ENCODE measurements around the gene DUSP2.
"Not testable (repeated sequence)": the region's sequence is repeated elsewhere in the genome, so short reads cannot be mapped to it uniquely, and the experiment has no call there.

DUSP2 gene

GRCh38 chr2:96146153-96146880, 1.1 kb upstream of the DUSP2 start:
- no peak for DNase-seq

- DNase-seq, result no peak
These were observed 560 bp upstream of the DUSP2 start for GRCh38 chr2:96145848-96146152.

DNA sequence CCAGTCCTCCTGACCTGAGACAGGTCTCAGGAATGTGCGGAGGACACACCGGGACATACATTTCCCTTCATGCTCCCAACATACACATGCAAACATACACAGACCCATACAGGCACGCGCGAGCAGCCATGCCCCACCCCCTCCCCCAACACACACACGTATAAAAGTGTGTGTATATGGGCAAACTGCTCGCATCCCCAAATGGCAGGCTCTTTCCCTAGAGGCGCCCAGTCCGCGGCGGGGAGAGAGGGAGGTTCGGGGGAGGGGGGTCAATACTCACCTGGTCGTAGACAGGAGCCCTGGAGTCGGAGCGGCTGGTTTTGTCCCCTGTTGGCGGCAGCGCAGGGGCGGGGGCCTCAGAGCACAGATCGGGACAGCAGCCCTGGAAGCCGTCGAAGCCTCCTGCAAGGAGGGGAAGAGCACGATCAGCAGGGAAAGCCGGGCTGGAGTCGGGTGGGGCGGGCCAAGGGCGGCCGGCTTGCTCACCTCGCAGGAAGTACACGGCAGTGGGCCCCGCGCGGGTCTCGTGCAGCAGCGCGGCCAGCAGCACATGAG, 682 bp downstream of the DUSP2 start:
- peak; percentile 75 for DNase-seq

DNA sequence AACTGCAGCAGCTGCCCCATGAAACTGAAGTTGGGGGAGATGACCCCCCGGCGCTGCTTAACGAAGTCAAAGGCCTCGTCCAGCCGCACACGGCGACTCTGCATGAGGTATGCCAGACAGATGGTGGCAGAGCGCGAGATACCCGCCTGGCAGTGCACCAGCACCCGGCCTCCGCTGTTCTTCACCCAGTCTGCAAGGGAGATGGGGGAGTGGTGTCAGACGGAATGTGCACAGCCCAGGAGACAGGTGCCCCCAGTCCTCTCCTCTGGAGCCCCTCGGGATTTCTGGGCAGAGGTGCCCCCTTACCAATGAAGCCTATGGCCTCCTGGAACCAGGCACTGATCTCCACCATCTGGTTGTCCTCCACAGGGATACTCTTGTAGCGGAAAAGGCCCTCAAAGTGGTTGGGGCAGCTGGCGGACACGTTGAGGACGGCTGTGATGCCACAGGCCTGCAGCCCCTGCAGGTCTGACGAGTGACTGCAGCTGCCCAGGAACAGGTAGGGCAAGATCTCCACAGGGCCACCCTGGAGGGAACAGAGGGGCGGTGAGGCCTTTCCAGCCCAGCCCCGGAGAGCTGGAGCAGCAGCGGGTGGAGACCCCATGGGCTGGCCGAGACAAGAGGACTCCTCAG, 1.3 kb downstream of the DUSP2 start:
- peak; percentile 66 for DNase-seq

DNA sequence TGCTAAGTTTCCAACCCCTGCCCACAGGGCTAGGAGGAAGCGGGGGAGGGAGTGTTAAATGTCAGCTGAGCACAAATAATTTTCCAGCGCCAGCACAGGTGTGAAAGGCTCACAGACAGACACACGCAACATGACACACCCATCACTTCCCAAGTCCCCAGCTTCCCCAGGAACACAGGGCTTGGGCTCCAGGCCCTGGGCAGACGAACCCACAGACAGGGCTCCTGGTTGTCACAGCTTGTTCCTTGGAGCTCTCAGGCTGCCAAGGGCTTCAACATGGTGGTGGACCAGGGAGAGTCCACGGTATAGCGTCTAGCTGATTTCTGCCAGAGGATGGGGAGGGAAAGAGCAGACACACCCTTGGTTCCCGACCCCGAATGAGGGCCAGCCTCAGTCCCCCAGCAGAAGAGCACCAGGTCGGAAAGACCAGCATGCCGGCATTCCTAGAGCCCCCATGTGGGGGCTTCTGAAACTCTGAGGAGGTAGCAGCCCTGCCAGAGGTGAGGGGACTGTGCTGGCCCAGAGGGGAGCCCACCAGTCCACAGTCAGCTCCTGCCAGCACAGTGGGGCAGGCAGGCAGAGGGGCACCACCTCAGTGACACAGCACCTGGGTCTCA, 1.9 kb downstream of the DUSP2 start:
- DNase-seq, result no peak

GRCh38 chr2:96142217-96143113, 2.8 kb downstream of the DUSP2 start:
- no peak for DNase-seq

DNA sequence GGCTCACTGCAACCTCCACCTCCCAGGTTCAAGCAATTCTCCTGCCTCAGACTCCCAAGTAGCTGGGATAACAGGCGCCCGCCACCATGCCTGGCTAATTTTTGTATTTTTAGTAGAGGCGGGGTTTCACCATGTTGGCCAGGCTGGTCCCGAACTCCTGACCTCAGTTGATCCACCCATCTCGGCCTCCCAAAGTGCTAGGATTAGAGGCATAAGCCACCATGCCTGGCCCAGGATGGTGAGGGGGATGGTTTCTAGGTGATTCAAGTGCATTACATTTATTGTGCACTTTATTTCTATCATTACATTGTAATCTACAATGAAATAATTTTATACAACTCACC, 3.6 kb downstream of the DUSP2 start:
- DNase-seq, result not testable (repeated sequence)

DNA sequence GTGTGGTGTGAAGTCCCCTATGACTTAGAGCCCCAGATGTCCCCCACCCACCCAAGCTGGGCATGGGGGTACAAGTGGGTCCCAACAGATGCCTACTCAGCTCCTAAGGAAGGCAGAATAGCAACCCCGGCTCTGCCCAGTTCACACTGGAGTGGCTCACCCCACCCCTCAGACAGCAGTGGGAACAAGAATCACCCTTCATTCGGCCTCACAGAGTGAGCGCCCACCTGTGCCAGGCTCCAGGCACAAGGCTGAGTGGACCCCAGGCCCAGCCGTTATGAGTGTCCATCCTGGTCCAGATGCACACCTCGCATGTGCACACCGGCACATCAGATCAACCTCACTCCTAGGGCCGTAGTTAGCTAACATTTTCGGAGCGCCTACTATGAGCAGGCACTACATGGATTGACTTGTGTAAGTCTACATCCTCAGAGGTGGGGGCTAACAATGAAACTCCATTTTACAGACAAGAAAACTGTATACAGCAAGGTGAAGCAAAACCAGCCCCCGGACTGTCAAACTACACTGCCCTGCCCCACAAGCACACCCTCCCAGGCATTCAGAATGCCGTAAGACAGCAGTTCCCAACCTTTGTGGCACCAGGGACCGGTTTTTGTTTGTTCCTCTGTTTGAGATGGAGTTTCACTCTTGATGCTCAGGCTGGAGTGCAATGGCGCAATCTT, 4.2 kb downstream of the DUSP2 start:
- DNase-seq, result no peak

GRCh38 chr2:96139181-96139758, 6.0 kb downstream of the DUSP2 start:
- DNase-seq, result no peak

DNA sequence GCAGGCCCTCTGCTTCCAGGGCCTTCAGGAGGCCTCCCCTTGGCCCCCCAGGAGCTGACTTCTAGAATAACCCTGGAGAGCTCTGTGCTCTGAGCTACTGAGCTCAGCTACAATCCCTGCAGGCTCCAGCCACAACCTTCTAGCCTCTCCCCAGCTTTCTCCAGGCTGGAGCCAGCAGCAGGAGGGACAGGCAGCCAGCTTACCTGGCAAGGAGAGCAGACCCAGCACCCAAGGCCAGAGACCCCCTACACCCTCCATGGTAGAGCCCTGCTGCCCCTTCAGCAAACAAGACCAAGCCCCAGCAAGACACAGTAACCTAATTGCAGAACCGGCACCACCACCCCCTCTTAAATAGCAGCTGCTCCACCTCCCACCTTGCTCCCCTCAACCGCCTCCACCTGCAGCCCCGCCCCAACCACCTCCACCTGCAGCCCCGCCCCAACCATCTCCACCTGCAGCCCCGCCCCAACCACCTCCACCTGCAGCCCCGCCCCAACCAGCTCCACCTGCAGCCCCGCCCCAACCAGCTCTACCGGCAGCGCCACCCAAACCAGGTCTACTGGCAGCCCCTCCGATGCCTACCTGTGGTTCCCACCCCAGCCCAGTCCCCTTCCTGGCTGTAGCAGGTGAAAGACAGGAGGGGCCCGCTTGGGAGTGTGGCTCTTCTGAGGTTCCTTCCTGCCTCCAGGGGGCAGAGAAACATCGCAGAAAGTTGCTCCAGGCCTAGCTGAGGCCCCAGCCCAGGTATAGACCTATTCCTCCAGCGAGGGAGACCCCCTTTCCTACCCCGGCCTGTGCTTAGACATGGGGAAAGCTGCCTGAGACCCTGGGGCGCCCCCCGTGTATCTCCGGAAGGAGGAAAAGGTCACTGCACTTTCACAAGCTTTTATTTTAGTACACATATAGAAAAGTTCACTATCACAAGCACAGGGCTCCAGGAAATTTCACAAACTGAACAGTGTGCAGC, 6.8 kb downstream of the DUSP2 start, which contains the start of gene ASTL:
ASTL (minus strand) TSS at position 324 of the 967 bp plus-strand sequence; CDS start at position 258, 66 bp downstream.
- DNase-seq, result peak; percentile 91

DNA sequence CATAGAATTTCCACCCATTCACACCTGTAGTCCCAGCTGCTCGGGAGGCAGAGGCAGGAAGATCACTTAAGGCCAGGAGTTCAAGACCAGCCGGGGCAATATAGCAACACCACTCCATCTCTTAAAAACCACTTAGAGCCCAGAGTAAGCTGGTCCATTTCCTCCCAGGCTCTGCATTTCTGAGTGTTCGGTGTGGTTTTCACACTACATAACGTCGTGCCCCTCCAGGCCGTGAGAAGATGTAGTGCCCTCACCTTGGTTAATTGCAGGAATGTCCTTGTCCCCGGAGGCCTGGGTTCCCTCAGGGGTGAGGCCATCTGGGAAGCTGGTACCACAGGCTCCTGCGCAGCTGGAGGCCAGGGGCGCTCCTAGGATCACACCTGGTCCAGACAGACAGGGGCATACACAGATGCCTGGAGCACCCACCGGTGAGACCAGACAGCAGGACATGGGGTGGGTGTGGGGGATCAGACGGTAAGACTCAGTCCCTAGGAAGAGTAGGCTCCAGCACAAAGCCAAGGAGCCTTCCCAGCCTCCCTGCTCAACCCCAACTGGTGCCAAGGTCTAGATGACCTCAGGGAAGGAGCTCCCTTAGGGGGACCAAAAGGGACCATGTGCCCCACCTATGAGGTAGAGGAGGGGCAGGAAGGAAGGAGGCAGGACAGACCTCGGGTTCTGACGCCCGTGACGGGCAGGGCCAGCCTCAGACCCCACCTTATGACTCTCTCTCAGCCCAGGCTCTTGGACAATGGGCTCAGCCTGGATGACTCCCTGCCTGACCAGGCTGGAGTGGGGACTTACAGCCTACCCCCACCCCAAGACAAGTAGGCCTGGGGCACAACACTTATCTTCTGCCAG, 7.7 kb downstream of the DUSP2 start:
- DNase-seq, result no peak

- peak; percentile 32 for DNase-seq
These were observed 9.0 kb downstream of the DUSP2 start for GRCh38 chr2:96136129-96136720.

- DNase-seq, result no peak
These were observed 9.6 kb downstream of the DUSP2 start for GRCh38 chr2:96135621-96136020.

GRCh38 chr2:96135171-96135570, 10.1 kb downstream of the DUSP2 start:
- DNase-seq, result no peak

DNA sequence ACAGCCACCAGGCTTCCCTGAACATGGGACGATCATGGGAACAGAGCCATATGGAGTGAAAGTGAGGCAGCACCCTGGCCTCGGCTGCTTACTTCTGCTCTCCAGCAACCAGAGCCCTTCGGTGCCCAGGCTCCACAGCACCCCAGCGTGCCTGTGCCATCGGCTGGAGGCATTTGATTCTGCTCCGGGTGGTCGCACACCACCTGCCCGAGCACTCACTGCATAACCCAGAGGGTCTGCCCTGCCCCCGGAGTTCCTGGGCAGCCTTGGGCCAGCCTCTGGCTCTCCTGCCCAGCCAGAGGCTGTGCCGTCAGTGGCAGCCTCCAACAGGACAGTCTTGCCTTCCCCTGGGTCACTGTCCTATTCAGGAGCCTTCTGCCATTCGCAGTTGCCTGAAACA, 10.8 kb downstream of the DUSP2 start:
- DNase-seq, result no peak

GRCh38 chr2:96131813-96132745, 13.2 kb downstream of the DUSP2 start:
- no peak for DNase-seq

DNA sequence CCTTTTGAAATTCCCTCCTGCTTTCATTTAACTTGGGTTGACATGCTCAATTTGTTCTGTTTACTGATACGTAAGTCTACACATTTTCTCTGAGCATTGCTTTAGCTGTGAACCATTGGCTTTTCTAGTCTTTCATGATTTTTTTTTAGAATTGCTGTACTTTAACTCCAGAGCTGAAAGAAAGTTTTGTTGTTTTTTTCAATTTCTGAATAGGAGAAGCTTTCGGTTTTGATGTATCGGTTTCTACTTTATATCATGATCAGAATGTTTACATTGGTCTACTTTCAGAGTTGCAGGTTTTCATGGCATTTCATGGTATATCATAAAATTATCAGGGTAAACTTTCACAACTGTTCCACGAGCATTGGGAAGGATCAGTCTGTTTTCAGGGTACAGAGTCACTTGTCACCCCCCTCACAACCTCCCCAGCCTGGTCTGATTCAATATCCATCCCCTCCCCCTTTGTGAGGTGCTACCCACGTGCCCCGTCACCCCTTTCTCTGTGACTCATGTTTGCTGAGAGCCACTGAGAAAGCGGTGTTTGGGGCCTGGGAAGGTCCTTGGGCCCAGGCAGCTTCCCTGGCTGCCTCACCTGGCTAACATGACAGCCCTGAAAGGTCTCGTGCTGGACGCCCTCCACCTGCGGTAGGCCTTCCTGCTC, 14.0 kb downstream of the DUSP2 start:
- DNase-seq, result no peak

DNA sequence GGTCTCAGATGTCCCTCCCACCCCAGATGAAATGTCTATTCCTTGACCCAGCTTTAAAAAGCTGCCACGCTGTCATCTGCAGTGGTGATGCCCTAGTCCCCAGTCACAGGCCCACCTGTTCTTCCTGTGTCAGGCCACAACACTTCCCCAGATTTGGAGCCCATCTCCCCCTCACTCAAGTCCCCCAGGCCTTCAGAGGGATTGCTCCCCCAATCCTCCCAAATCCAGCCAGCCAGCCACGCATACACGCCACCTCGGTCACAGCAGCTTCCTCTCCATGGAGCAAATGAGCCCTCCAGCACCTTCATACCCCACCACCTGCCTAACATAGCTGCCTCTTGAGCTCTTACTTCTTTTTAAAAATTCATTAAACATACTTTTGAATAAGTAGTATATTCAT, 14.8 kb downstream of the DUSP2 start:
- no peak for DNase-seq

Measured in NCI-H146 (cell line).